CD4-positive, alpha-beta T cell treated with Interleukin-12 subunit alpha and Interleukin-12 subunit beta, for 1 hour (primary cell): ENCODE measurements around the gene ACTR5.

ENCODE experiments used
- DNase-seq: peaks from one replicate; pipeline ENCODE4 v3.0.0-alpha.2; 2020

The ACTR5 gene

GRCh38 chr20:38748097-38748860 lies at the start of gene ACTR5:
ACTR5 (plus strand) TSS chr20:38748460; CDS start chr20:38748479, 19 bp downstream.
- peak; percentile 97 for DNase-seq

GRCh38 chr20:38698541-38698940 lies 49.7 kb upstream of the ACTR5 start:
- DNase-seq: no peak

GRCh38 chr20:38700141-38700540 lies 48.1 kb upstream of the ACTR5 start:
- DNase-seq: no peak

GRCh38 chr20:38700926-38701325 lies 47.3 kb upstream of the ACTR5 start:
- no peak for DNase-seq

GRCh38 chr20:38703526-38703925 lies 44.7 kb upstream of the ACTR5 start:
- DNase-seq: no peak

GRCh38 chr20:38704136-38704535 lies 44.1 kb upstream of the ACTR5 start:
- DNase-seq: no peak

- no peak for DNase-seq
Measured at GRCh38 chr20:38706509-38706908, 41.8 kb upstream of the ACTR5 start.

GRCh38 chr20:38714308-38714707 lies 34.0 kb upstream of the ACTR5 start:
- DNase-seq: no peak

- no peak for DNase-seq
Measured at GRCh38 chr20:38715646-38716045, 32.6 kb upstream of the ACTR5 start.

- no peak for DNase-seq
Measured at GRCh38 chr20:38722683-38723016, 25.6 kb upstream of the ACTR5 start.

GRCh38 chr20:38723017-38723847 lies 25.0 kb upstream of the ACTR5 start:
- no peak for DNase-seq

GRCh38 chr20:38723848-38724625 lies 24.2 kb upstream of the ACTR5 start, which contains the start of gene SLC32A1:
SLC32A1 (plus strand) TSS chr20:38724486; CDS start chr20:38724725, 239 bp downstream.
- DNase-seq: no peak

GRCh38 chr20:38724626-38725147 lies 23.6 kb upstream of the ACTR5 start:
- no peak for DNase-seq

GRCh38 chr20:38725148-38725901 lies 22.9 kb upstream of the ACTR5 start:
- no peak for DNase-seq

GRCh38 chr20:38725931-38726803 lies 22.1 kb upstream of the ACTR5 start:
- peak; percentile 43 for DNase-seq

GRCh38 chr20:38726804-38727606 lies 21.3 kb upstream of the ACTR5 start:
- DNase-seq: peak; percentile 54

GRCh38 chr20:38727607-38728190 lies 20.6 kb upstream of the ACTR5 start:
- DNase-seq: no peak

- no peak for DNase-seq
Measured at GRCh38 chr20:38728191-38728781, 20.0 kb upstream of the ACTR5 start.

GRCh38 chr20:38728911-38729642 lies 19.2 kb upstream of the ACTR5 start:
- DNase-seq: no peak
